G401 (cell line): ENCODE results near the gene MTFR1L. TPM values are rescaled to one million over a fixed set of nuclear protein-coding genes. Genes with fewer than 3 reads are reported as not detected.

Experiments used
- DNase-seq: peaks from one replicate; pipeline ENCODE4 v3.0.0-alpha.2; 2015; ENCODE audit warnings: low spot score
- in situ Hi-C: cut with HindIII; loops from 2 replicates; pipeline ENCODE4 v1.10.0; 2016; ENCODE audit warnings: low sequenced_read_pairs, mixed read lengths
- total RNA-seq: library from RNA; depleted of rRNA; stranded (reverse); fragments of >200 nt; shearing (Covaris generic); gene quantifications from 2 replicates; pipeline ENCODE4 v1.2.3, GENCODE V29; 2014

The MTFR1L gene
- total RNA-seq, 1 experiment from 2014 or later: 32.6 TPM

DNA sequence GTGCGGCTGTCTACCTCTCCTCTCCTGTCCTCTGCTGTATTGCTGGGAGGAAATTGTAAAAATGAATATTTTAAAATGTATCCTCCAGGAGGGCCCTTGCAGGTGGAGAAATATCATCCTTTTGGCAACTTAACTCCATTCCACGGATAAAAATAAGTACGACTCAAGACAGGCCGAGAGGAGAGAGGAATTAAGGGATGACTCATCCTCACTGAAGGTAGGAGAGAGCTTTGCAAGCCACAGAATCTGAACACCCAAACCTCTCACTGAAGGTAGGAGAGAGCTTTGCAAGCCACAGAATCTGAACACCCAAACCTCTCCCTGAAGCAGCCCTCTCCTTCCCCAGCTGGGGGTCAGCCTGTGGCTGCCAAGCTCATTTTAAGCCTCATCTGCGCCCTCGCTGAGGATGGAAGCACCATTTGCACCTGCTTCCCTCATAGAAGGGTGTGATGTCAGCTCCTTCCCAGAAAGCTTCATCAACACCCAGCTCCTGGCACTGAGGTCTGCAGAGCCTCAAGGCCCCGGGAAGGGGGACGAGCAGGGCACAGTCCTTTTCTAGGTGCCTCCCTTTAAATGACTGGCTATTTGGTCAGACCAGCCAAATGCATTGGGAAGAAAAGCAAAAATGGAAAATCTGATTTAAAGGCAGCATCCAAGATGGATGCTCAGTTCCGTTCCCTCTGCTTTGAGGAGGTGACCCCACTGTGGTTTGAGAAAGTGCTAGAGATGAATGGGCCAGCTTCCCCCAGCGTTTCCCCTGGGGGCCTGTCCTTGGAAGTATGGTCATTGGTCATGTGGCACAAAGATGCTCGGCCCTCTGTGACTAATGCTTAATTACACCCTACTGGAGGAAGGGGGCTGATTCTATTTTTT, 32.6 kb upstream of the MTFR1L start:
- in situ Hi-C loops: no loop called here
- no peak for DNase-seq

DNA sequence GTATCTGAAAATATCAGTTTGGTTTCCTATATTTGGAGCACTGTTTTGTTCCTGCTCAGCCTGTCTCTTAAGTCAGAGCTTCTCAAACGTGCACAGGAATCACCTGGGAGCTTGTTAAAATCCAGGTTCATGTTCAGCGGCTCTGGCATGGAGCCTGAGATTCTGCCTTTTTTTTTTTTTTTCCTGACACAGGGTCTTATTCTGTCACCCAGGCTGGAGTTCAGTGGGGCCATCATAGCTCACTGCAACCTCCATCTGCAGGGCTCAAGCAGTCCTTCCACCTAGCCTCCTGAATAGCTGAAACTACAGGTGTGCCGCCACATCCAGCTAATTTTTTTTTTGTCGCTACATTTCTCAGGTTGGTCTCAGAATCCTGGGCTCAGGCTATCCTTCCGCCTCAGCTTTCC, 32.0 kb upstream of the MTFR1L start:
- in situ Hi-C loops: no loop called here
- no peak for DNase-seq

DNA sequence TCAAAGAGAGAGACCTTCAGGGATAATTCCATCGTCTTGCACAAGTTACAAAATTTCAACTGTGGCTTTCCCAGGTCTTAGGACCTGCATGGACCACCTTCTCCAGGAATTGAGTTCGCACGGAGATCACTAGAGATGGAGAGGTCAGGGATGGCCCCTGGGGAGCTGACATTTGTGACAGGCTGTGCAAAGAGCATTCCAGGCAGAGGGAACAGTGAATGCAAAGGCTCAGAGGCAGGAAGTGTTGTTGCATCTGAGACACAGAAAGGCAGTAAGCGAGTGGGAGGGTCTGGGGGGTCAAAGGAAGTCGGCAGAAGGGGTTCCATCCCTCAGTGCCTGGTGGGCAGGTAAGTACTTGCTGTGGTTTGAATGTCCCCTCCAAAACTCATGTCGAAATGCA, 29.3 kb upstream of the MTFR1L start:
- in situ Hi-C loops: no loop called here
- no peak for DNase-seq

DNA sequence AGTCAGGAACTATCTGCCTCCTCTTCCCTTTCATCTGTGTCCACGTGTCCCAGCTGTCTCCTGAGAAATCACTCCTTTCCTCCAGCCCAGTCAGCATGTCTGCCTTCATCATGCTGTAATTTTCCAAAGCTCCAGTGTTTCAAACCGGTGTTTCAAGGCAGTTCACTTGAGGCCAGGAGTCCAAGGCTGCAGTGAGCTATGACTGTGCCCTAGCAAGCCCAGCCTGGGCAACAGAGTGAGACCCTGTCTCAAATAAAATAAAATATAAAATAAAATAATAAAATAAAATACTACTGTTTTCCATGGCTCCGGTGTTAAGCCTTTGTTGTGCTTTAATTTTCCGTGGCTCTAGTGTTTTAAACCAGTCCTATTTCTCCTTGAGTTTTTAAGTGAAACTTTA, 27.6 kb upstream of the MTFR1L start:
- in situ Hi-C loops: no loop called here
- no peak for DNase-seq

DNA sequence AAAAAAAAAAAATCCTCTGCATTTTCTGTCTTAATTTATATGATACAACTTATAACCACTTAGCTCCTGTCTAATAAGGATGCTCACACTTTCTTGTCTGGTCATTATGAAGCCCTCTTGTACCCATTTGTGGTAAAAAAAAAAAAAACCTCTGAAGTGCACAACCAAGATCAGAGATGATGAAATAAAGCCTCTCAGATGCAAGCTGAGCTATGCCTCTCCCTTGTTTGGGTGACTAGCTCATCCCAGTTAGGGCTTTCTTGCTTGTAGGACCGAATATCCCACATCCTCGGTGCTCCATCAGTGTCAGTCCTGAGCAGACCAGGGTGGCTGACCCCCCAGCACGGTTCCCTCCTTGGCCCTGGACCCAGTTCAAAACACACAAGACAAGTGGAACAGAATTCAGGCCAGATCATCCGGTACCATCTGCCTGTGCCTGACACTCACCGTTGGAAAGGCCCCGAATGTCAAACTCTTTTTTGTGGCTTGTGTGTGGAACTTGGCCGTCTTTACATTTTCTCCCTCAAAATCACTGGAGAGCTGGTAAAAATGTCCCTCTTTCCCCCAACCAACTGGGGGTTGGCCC, 26.1 kb upstream of the MTFR1L start:
- DNase-seq: peak; percentile 72
- in situ Hi-C loops: no loop called here

DNA sequence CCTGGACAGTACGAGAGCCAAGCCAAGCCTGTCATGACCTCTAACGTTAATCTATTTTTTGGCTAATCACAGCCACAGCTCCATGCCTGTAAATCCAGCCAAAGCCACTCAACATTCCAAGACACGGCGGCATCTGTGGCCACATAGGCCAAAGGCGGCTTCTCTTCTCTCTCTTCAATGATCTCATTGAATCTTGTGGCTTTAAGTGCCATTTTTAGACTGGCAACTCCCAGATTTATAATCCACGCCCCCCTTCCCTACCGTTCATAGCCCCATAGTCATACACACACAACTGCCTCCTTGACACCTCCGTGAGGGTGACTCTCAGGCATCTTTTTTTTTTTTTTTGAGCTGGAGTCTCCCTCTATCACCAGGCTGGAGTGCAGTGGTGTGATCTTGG, 25.4 kb upstream of the MTFR1L start:
- DNase-seq: no peak
- in situ Hi-C loops: no loop called here

DNA sequence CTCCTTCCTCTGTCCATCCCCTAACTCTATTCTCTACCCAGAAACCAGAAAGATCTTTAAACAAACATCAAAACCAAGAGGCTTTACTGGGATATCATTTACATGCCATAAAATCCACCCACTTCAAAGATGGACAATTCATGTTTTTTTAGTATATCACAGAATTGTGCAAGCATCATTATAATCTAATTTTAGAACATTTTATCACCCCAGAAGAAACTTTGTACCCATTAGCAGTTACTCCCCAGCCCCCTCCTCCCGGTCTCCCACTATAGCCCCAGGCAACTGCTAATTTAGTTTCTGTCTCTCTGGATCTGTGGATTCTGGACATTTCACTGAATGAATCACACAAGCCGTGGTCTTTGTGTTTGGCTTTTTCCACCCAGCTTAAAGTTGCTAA, 24.5 kb upstream of the MTFR1L start:
- in situ Hi-C loops: no loop called here
- no peak for DNase-seq

DNA sequence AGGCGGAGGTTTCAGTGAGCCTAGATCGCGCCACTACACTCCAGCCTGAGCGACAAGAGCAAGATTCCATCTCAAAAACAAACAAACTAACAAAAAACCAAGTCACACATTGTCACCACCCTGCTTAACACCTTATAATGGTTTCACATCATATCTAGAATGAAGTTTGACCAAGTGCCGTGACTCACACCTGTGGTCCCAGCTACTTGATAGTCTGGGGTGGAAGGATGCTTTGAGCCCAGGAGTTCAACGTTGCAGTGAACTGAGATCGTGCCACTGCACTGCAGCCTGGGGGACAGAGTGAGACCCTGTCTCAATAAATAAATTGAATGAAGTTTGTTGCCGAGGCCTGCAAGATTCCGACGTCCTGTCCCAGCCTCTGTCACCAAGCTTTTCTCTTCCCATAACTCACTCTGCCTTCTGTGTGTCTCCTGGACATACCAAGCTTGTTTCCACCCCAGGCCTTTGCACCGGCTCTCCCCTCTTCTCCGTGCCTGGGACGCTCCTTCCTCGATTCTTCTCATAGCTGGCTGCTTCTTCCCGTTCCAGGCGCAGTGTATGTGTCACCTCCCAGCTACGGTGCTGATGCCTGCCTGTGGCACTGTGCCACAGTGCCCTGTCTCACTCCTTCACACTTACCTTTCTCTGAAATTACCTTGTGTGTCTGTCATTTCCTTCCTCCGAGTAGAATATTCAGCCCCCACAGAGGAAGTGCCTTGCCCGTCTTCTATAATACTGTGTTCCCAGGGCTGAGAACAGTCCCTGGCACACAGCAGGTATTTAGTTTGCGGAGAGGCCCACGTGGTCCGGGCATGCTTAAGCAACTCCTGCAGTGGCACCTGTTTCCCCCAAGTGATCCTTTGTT, 23.6 kb upstream of the MTFR1L start:
- in situ Hi-C loops: no loop called here
- peak; percentile 68 for DNase-seq

DNA sequence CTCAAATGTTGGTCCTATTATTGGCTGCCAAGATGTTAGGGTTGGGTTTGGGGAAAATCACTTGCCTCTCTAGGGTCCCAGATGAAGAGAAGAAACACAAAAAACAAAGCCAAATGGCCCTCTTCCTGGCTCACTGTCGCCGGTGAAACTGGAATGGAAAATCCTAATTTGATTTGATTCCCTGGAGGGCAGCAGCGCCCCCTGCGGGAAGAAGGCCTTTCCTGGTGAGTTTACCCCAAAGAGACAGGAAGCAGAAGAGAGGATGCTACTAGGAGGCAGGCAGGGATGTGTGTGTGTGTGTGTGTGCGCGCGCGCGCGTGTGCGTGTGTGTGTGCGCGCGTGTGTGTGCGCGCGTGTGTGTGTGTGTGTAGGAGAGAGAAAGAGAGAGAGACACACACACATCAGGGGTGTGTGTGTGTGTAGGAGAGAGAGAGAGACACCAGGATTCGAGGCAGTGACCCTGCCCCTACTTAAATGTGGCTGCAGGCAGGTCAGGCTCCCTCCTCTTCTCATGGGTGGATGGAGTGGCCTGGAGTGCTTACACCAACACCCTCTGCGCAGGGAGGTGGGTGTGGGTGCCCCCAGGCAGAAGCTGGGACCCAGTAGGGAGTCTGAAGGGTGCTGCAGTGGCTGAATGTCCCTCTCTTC, 22.8 kb upstream of the MTFR1L start:
- in situ Hi-C loops: no loop called here
- peak; percentile 79 for DNase-seq

DNA sequence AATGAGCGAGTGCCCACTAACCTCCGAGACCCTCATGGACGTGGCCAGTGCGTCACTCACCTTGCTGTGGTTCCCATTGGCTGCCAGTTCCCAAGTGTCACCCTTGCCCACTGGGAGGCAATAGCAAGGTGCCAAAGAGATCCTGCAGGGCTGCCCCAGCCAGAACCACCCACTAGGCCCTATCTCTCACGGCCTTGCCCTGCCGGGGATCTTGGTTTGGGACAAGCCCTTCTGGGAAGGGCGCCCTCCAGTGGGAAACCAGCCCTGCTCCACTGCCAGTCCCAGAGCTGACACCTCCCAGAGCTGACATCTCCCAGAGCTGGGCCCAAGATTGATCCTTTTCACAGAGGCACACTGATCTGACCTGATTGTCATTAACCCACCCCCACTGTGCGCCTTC, 21.8 kb upstream of the MTFR1L start:
- in situ Hi-C loops: no loop called here
- no peak for DNase-seq

DNA sequence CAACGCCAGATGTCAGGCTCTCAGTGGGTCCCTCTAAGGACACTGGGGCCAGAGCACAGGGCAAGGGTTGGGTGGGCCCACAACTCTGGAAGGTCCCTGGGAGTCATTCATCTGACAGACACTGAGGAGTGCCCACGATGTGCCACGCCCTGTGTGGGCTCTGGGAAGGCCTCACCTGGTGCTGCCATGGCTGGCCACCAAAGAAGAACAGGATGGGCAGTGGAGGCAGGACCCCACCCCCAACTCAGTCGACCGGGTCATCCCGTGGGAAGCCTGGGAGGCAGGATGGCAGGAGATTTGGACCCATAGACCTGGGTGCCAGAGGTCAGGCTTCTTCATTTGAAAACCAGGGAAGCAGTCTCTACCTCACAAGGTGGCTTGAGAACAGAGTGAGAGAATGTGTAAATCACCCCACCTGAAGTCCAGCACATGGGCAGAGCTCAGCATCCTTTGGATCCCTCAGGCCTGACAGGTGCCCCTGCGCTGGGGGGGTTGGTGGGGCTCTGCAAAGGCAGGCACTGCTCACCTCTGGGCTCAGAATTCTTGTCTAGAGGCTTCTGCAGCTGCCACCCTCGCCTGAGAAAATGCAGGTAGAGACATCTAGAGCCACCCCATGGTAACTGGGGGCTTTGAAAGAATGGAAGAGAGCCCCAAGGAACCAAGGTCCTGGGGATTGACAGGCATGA, 20.9 kb upstream of the MTFR1L start:
- in situ Hi-C loops: no loop called here

DNA sequence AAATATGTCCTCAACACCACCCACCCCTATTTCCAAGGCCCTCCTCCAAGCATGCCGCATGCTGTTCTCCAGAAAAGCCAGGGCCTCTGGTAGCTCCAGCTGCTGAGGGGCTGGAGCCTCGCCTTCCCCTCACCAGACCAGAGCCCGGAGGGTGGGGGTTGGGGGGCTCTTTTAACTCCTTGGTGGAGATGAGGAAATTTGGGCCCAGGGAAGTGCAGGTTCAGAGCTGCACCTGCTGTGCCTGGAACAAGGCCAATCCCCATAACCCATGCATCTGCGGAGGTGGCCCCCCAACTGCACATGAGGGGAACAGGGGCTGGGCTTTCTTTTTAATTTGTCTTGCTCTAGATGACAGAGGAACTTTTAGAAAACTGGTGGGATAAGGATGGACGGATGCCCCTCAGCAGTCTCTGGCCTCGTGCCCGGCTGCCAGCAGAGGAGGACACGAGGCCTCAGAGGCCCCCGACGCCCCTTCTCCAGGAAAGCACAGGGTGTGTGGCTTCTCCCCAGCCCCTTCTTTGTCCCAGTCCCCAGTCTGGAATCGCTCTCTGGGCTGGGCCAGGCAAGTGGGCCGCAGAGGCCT, 20.3 kb upstream of the MTFR1L start:
- in situ Hi-C loops: no loop called here
- no peak for DNase-seq

More for the DNA sequence above, 20.9 kb upstream of the MTFR1L start:
- DNase-seq: no peak

DNA sequence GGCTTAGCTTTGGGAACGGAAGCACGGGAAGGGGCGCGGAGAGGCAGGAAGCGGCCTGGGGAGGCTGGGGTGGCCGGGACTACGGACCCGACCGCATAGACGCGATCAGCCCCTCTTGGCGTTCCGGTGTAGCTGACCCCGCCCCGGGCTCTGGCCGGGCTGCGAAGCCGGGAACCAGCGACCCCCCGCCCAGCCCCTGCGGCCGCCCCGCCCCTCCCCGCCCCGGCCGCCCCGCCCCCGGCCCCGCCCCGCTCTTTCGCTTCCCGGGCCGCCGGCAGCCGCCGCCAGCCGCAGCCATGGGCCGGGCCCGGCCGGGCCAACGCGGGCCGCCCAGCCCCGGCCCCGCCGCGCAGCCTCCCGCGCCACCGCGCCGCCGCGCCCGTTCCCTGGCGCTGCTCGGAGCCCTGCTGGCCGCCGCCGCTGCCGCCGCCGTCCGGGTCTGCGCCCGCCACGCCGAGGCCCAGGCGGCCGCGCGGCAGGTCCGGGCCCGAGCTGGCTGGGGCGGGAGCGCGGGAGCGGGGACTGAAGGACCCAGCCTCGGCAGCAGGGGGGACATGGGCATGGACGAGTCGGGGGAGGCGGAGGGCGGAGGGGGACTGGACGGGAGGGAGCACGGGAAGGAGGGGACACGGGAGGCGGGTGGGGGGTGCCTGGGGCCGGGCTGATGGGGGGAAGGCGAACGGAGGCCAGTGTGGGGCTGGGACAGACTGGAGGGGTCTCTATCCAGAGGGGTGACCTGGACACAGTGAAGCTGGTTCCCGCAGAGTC, 19.6 kb upstream of the MTFR1L start, which contains the start of gene SELENON:
Gene SELENON (plus strand): TSS at position 259 of the 768 bp plus-strand sequence. CDS start 38 bp downstream, at position 297.
- peak; percentile 37 for DNase-seq
- in situ Hi-C loops: no loop called here

DNA sequence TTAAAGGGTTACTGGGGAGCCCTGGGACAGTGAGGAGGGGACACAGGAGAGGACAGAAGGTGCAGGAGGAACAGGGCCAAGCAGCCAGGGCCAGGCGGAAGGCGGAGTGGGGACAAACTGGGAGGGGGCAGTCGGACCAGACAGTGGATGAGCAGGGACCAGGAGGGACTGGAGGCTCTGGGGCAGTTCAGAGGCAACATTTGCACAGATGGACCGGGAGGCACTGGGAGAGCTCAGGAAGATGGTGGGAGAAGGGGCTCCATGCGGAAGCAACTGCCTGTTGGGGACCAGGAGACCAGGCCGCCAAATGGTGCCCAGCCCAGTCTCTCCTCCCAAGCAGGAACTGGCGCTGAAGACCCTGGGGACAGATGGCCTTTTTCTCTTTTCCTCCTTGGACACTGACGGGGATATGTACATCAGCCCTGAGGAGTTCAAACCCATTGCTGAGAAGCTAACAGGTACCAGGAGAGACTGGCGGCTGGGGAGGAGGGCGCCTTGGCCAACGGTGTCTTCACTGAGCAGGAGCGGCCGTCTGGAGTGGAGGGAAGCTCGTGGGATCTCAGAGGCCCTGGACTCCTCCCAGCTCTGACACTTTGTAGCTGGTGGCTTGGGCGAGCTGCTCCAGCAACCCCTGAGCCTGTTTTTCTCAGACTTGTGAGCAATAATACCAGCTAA, 18.9 kb upstream of the MTFR1L start:
- in situ Hi-C loops: no loop called here

DNA sequence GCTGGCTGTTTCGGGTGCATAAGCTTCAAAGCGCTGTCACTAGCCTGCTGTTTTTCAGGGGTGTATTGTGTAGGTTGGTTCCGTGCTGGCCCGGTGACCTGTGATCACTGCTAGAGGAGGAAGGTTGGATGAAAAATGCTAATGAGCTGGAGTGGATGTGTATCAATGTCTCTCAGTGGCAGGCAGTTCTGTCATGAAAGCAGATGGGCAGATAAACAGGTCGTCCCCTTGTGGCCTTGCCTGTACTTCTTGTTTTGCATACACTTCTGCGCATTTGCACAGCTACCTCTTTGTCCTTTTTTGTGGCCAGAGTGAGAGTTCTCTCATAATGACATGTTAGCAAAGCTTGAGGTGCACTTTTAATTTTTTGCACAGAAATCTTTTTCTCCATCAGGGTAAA, 16.8 kb upstream of the MTFR1L start:
- in situ Hi-C loops: no loop called here
- DNase-seq: peak; percentile 63

More for the DNA sequence above, 18.9 kb upstream of the MTFR1L start:
- DNase-seq: peak; percentile 67

DNA sequence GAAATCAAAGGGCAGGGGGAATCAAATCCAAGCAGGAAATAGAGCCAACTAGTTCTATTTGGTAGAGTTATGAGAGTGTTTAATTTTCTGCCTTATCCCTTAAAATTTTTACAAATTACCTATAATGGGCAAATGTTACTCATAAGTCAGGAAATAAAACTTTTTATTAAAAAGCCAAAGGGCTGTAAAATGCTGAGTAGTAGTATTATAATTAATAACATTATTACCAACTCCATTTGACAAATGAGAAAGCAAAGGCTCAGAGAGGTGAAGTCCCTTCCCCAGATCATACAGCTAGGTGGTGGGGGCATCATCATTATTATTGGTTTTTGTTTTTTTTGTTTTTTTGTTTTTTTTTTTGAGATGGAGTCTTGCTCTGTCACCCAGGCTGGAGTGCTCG, 16.4 kb upstream of the MTFR1L start:
- in situ Hi-C loops: no loop called here
- DNase-seq: no peak

DNA sequence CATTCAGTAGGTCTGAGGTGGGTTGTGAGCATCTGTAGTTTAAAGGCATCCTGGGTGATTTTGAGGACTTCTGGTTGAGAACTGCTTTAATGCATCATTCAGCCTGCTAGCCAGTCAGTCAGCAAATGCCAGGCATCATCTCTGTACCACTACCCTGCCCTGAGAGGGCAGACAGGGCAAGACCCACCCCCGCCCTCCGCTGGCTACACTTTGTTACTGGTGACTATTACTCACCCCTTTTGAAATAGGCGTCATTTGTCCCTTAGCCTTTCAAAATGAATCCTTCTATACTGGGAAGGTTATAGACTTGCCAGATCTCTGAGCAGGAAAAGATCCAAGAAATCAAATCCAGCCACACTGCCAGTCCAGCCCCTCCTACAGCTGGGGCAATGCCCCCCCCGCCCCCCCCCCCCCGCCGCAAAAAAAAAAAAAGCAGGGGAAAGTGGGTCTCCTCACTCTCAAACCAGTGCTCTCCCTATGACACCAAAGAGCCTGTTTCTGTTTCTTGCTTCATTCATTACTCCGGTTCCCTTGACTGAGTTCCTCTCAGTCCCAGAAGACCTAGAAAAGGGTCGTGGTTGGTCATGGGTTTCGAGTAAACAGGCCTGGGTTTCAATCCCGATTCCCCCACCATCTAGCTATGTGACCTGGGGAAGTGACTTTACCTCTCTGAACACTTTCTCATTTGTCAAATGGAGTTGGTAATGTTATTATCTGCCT, 15.3 kb upstream of the MTFR1L start:
- in situ Hi-C loops: no loop called here

More for the DNA sequence above, 15.3 kb upstream of the MTFR1L start:
- no peak for DNase-seq
